Esophagus (tissue), 2 donors: ENCODE data around the gene SLC35B2. TPM values are rescaled to one million over a fixed set of nuclear protein-coding genes. Genes with fewer than 3 reads are reported as not detected.

Experiments used
- H3K27ac ChIP-seq, 2 donors: one replicate each; pipeline ENCODE4 v1.5.1; 2013; ENCODE audit warnings: low read depth in 2 of 2, mild to moderate bottlenecking in 2 of 2, inconsistent platforms in 1 of 2, low read length in 1 of 2, moderate library complexity in 1 of 2
- H3K27me3 ChIP-seq, 2 donors: one replicate each; pipeline ENCODE4 v1.6.1; 2013; ENCODE audit warnings: low read length in 2 of 2, control low read depth in 1 of 2, mild to moderate bottlenecking in 1 of 2; ENCODE audit not compliant: insufficient read depth in 2 of 2, control insufficient read depth in 1 of 2
- H3K36me3 ChIP-seq, 2 donors: one replicate each; pipeline ENCODE4 v1.6.1; 2013; ENCODE audit warnings: low read length in 1 of 2; ENCODE audit not compliant: control insufficient read depth in 2 of 2, insufficient read depth in 2 of 2
- H3K4me1 ChIP-seq, 2 donors: one replicate each; pipeline ENCODE4 v1.6.1; 2013; ENCODE audit warnings: low read length in 1 of 2; ENCODE audit not compliant: control insufficient read depth in 2 of 2, insufficient read depth in 2 of 2
- H3K4me3 ChIP-seq, 2 donors: one replicate each; pipeline ENCODE4 v1.5.1; 2013; ENCODE audit warnings: low read length in 2 of 2, mild to moderate bottlenecking in 2 of 2, low read depth in 1 of 2, moderate library complexity in 1 of 2
- H3K9me3 ChIP-seq, 2 donors: one replicate each; pipeline ENCODE4 v1.6.1; 2013; ENCODE audit warnings: mild to moderate bottlenecking in 2 of 2, low read depth in 1 of 2, low read length in 1 of 2, moderate library complexity in 1 of 2; ENCODE audit not compliant: control insufficient read depth in 2 of 2, insufficient read depth in 1 of 2
- WGBS, 2 donors: extraction: QIAGEN DNeasy Blood & Tissue Kit; methylation state at CpG; one replicate each; pipeline ENCODE4 v1.1.7; 2013; 5-methylcytosine and 5-hydroxymethylcytosine counted together
- polyA plus RNA-seq, 2 donors: library from polyadenylated mRNA; stranded (reverse); fragments of 200-250 nt; gene quantifications; one replicate each; pipeline ENCODE4 v1.2.3, GENCODE V29; 2013
- donor health status: healthy with polysubstance abuse.
- donor health status: Bipolar disorder and iron deficiency.

SLC35B2 gene
- polyA plus RNA-seq, 2 donors: 4.3 to 13.0 TPM

DNA sequence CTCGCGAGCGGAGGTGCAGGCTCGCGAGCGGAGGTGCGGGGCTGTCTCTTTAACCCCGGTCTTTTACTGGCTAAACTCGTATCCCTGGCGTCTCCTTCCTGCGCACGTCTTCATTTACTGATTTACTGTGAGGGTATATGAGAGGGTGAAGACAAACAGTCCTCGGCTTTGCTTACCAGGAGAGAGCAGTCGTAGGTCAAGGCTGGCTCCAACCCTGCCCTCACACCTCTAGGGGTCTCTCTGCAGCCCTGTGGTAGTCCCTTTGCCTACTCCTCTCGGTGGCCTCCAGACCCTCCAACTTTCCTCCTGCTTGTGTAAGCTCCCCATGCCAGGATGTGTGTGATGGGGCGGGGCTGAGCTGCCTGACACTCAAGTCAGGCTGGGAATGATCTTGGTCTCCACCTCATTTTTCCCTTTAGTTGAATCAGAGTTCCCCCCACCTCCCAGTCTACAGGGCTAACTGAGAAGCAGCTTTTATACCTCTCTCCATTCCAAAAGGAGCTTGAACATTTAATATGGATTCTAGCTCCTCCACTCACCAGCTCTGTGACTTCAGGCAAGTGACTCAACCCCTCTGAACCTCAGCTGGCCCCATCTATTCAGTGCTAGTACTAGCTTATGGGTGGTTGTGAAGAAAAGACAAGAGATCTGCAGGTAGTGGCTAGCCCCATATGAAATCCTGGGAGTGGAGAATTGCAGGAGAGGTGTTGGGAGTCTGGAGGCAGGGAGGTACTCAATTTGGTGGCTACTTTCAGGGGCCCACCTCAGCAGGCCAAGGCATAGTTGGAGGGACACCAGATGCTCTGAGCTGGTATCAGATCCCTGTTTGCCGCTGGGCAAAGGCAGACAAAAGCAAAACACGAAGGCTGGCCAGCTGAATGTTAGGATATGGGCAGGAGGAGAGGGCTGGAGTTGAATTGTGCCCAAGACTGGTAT lies 33.0 kb downstream of the SLC35B2 start:
- Histone ChIP-seq H3K4me3 (peak overlapping the region; percentile 48 to 52), H3K4me1 (peaks cover 4 to 14% of the 10 kb centered on the region in 2 donors)
- WGBS, 2 donors: 10% methylated on average over 14 to 18 of the region's 18 CpGs

DNA sequence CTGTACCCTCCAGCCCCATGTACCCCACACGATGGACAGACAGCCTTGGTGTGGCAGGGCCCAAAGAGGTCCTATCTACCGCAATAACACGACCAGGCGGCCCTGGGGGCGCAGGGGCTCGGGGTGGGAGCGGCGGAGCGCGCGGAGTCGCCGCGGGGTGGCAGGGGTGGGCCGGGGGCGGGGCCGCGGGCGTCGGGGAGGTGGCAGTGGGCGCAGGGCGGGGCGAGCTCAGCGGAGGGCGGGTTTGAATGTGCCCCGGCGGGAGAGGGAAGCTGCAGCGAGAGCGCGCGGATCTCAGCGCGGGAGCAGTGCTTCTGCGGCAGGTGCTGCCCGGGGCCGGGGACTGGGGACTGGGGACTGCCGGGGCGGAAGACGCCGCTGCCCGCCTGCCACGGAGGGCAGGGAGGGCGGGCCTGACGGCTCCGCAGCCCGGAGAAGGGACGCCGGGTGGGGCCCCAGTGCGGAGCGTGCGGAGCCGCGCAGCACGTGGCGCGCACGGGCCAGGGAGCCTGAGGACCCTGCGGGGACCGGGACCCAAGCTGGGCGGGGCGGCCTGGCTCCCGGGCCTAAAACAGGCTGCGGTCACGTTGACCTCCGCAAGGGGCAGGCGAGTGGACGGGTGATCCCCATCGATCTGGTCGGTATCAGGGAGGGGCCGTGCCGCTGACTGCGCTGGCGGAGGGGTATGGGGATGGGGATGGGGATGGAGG lies 33.9 kb downstream of the SLC35B2 start, which contains the start of gene SLC29A1:
SLC29A1 (plus strand) TSS at position 277 of the 710 bp plus-strand sequence. CDS start 3,719 bp downstream, outside the sequence.
- peaks cover 3 to 14% of the 10 kb centered on the region in 2 donors for H3K4me1 ChIP-seq
- peaks cover 0 to 2% of the 10 kb centered on the region in 2 donors for H3K36me3 ChIP-seq
- peak within 1 kb of the TSS; percentile 48 to 52 for H3K4me3 ChIP-seq
- WGBS, 2 donors: 1% methylated on average over 42 to 73 of the region's 73 CpGs
- H3K27ac ChIP-seq: peak within 1 kb of the TSS; percentile 53 to 81
- no peaks in the 10 kb centered on the region for H3K27me3 ChIP-seq
- H3K9me3 ChIP-seq: no peaks in the 10 kb centered on the region

More for the DNA sequence above, 33.0 kb downstream of the SLC35B2 start:
- Histone ChIP-seq H3K9me3 (no peaks in the 10 kb centered on the region), H3K36me3 (peaks cover 0 to 2% of the 10 kb centered on the region in 2 donors), H3K27me3 (no peaks in the 10 kb centered on the region), H3K27ac (peak overlapping the region in 1 of 2 donors; percentile 70)

GRCh38 chr6:44222486-44223318 lies 34.6 kb downstream of the SLC35B2 start:
- H3K27me3 ChIP-seq: no peaks in the 10 kb centered on the region
- peak overlapping the region; percentile 53 to 81 for H3K27ac ChIP-seq
- H3K4me1 ChIP-seq: peaks cover 0 to 14% of the 10 kb centered on the region in 2 donors
- no peaks in the 10 kb centered on the region for H3K36me3 ChIP-seq
- WGBS, 2 donors: 24 to 25% methylated on average over 26 of the region's 26 CpGs
- H3K4me3 ChIP-seq: peak overlapping the region; percentile 34 to 48
- no peaks in the 10 kb centered on the region for H3K9me3 ChIP-seq

DNA sequence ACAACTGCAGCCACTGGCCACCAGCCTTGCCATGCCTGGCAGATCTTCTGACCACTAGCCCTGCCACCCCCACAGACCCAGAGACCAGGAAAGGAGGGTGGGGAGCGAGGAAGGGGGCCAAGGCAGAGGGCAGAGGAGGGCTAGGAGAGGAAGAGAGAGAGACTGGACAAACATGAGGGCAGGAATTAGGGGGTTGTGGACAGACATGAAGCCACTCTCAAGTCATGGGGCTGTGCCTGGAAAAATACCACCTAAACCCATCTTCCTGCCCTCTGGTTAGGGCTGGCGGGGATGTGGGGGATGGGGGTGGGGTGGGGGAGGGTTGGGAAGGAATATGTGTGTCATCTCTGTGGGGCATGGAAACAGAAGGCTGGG lies 35.4 kb downstream of the SLC35B2 start:
- H3K4me1 ChIP-seq: peaks cover 0 to 21% of the 10 kb centered on the region in 2 donors
- 49 to 64% methylated on average over 2 of the region's 2 CpGs for WGBS, 2 donors

GRCh38 chr6:44221291-44221960 lies 35.9 kb downstream of the SLC35B2 start:
- no peak overlapping the region for H3K4me3 ChIP-seq
- peaks cover 0 to 22% of the 10 kb centered on the region in 2 donors for H3K4me1 ChIP-seq
- 1 to 5% methylated on average over 4 of the region's 4 CpGs for WGBS, 2 donors
- no peaks in the 10 kb centered on the region for H3K27me3 ChIP-seq
- H3K27ac ChIP-seq: peak overlapping the region; percentile 63 to 89
- no peaks in the 10 kb centered on the region for H3K9me3 ChIP-seq
- H3K36me3 ChIP-seq: no peaks in the 10 kb centered on the region

More for the DNA sequence above, 35.4 kb downstream of the SLC35B2 start:
- Histone ChIP-seq H3K4me3 (no peak overlapping the region), H3K36me3 (no peaks in the 10 kb centered on the region), H3K9me3 (no peaks in the 10 kb centered on the region), H3K27me3 (no peaks in the 10 kb centered on the region), H3K27ac (peak overlapping the region; percentile 50 to 89)

DNA sequence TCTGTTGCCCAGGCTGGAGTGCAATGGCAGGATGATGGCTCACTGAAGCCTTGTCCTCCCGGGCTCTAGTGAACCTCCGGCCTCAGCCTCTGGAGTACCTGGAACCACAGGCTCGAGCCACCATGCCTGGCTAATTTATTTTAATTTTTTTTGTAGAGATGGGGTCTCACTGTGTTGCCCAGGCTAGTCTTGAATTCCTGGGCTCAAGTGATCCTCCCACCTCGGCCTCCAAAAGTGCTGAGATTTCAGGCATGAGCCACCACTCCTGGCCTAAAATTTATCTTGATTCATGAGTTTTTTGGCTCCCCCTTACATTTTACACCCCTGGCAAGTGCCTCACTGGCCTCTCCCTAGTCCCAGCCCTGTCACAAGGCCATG lies 36.4 kb downstream of the SLC35B2 start:
- Histone ChIP-seq H3K27ac (peak overlapping the region; percentile 63 to 89), H3K4me3 (no peak overlapping the region), H3K36me3 (no peaks in the 10 kb centered on the region), H3K27me3 (no peaks in the 10 kb centered on the region), H3K4me1 (peaks cover 0 to 21% of the 10 kb centered on the region in 2 donors), H3K9me3 (no peaks in the 10 kb centered on the region)
- 83 to 86% methylated on average over 4 of the region's 4 CpGs for WGBS, 2 donors

DNA sequence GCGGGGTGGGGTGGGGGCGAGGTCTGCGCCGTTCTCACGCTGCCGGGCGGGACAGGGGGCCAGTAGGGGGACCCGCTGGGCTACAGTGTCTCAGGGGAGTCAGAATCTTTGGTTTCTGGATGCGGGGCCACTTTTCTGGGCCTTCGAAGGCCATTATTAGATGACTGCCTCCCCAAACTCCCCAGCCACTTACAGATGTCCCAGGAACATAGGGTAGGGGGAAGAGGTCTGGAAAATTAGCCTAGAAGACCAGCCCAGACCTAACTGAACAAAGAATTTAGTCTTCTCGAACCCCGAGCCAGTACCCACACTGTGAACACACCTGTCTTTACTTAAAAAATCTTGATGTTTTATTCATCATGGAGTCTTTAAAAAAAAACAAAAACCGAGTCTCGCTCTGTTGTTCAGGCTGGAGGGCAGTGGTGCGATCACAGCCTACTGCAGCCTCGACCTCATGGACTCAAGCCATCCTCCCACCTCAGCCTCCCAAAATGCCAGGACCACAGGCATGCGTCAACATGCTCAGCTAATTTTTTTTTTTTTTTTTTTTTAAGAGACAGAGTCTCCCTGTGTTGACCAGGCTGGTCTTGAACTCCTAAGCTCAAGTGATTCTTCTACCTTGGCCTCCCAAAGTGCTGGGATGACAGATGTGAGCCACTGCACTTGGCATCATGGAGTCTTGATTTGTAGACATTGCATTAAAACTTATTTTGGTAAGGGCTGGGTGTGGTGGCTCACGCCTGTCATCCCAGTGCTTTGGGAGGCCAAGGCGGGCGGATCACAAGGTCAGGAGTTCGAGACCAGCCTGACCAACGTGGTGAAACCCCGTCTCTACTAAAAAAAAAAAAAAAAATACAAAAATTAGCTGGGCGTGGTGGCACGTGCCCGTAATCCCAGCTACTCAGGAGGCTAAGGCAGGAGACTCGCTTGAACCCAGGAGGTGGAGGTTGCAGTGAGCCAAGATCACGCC lies 37.2 kb downstream of the SLC35B2 start:
- WGBS, 2 donors: 59 to 73% methylated on average over 21 to 28 of the region's 28 CpGs
- H3K4me3 ChIP-seq: peak overlapping the region in 1 of 2 donors; percentile 24
- peak overlapping the region; percentile 79 to 81 for H3K27ac ChIP-seq
- H3K27me3 ChIP-seq: no peaks in the 10 kb centered on the region
- no peaks in the 10 kb centered on the region for H3K36me3 ChIP-seq
- peaks cover 0 to 20% of the 10 kb centered on the region in 2 donors for H3K4me1 ChIP-seq
- H3K9me3 ChIP-seq: no peaks in the 10 kb centered on the region
